Caco-2 (cell line): ENCODE data around the gene C14orf119. TPM values are rescaled to one million over a fixed set of nuclear protein-coding genes. Genes with fewer than 3 reads are reported as not detected.

Source experiments
- BruUV-seq: library from RNA; stranded (reverse); fragments of 400-500 nt; replicated peaks from 2 replicates; lab custom pipeline; 2021; lab: Mats Ljungman, UMichigan
- CTCF ChIA-PET: fragments of 300-600 bp; sonication (Branson Sonifier 250); formaldehyde crosslinking; loops from one replicate; lab custom pipeline; 2022; ENCODE audit warnings: antibody characterized with exemption; lab: Charles Lee
- POLR2A ChIA-PET: fragments of 300-600 bp; sonication (Branson Sonifier 250); formaldehyde crosslinking; loops from one replicate; lab custom pipeline; 2022; ENCODE audit warnings: antibody characterized with exemption; lab: Charles Lee
- DNase-seq, 2 experiments: peaks; one replicate each; pipeline versions ENCODE4 v3.0.0 to v3.0.0-alpha.2; 2020 to 2022
- H3K27me3 ChIP-seq: replicated peaks from 2 replicates; pipeline ENCODE4 v1.6.0; 2011; ENCODE audit warnings: low read length; ENCODE audit not compliant: control insufficient read depth, insufficient read depth
- H3K36me3 ChIP-seq: 2 replicates; pipeline ENCODE4 v1.5.1; 2011; ENCODE audit warnings: low read length; ENCODE audit not compliant: control insufficient read depth, insufficient read depth
- H3K4me1 ChIP-seq: fragments of 250-450 bp; sonication (Bioruptor Pico); 2 replicates; pipeline ENCODE4 v1.5.1; 2020; ENCODE audit warnings: mild to moderate bottlenecking
- H3K4me3 ChIP-seq: 2 replicates; pipeline ENCODE4 v1.5.1; 2011; ENCODE audit warnings: low read depth, mild to moderate bottlenecking, control low read depth, low read length
- H3K9me3 ChIP-seq: fragments of 250-450 bp; sonication (Bioruptor Pico); 2 replicates; pipeline ENCODE4 v1.5.1; 2020; ENCODE audit warnings: mild to moderate bottlenecking, moderate library complexity
- H3K27ac Mint-ChIP-seq: one replicate; pipeline ENCODE4 v1.8.0; 2022; ENCODE audit warnings: mixed read lengths; ENCODE audit not compliant: unreplicated experiment
- H3K27me3 Mint-ChIP-seq: one replicate; pipeline ENCODE4 v1.8.0; 2022; ENCODE audit warnings: mixed read lengths; ENCODE audit not compliant: insufficient read depth, unreplicated experiment
- H3K36me3 Mint-ChIP-seq: one replicate; pipeline ENCODE4 v1.8.0; 2022; ENCODE audit warnings: mild to moderate bottlenecking, mixed read lengths; ENCODE audit not compliant: insufficient read depth, unreplicated experiment
- H3K4me1 Mint-ChIP-seq: one replicate; pipeline ENCODE4 v1.8.0; 2022; ENCODE audit warnings: low read depth, mixed read lengths; ENCODE audit not compliant: unreplicated experiment
- H3K4me3 Mint-ChIP-seq: one replicate; pipeline ENCODE4 v1.8.0; 2022; ENCODE audit warnings: mild to moderate bottlenecking, moderate library complexity, mixed read lengths; ENCODE audit not compliant: unreplicated experiment
- H3K9me3 Mint-ChIP-seq: one replicate; pipeline ENCODE4 v1.8.0; 2022; ENCODE audit warnings: mixed read lengths; ENCODE audit not compliant: unreplicated experiment
- CTCF ChIP-seq, 2 experiments: fragments of 200-600 bp in 1 of 2; IDR thresholded peaks; 1 replicate in 1 of 2; 2 replicates in 1 of 2; pipeline versions ENCODE4 v1.5.1 to v1.8.0; 2011 to 2022; ENCODE audit warnings: antibody characterized with exemption in 1 of 2, control low read depth in 1 of 2, inconsistent platforms in 1 of 2, low read depth in 1 of 2, low read length in 1 of 2, mild to moderate bottlenecking in 1 of 2, moderate library complexity in 1 of 2; ENCODE audit not compliant: insufficient read depth in 1 of 2, severe bottlenecking in 1 of 2, unreplicated experiment in 1 of 2
- intact Hi-C: fragments of 100-400 bp; cut with micrococcal nuclease; formaldehyde crosslinking; loops from one replicate; pipeline ENCODE4 v1.10.0; 2022; ENCODE audit not compliant: unreplicated experiment
- total RNA-seq: library from RNA; stranded (reverse); gene quantifications from 2 replicates; pipeline ENCODE4 v1.2.3, GENCODE V29; 2022

The C14orf119 gene
- total RNA-seq, 1 experiment from 2014 or later: 52.0 TPM

GRCh38 chr14:23143911-23144310, 48.6 kb downstream of the C14orf119 start:
- BruUV-seq: no TSS peak
- Mint-ChIP-seq H3K4me3 (no peak overlapping the region), H3K27ac (no peak overlapping the region), H3K36me3 (peaks cover 5% of the 10 kb centered on the region), H3K27me3 (no peaks in the 10 kb centered on the region), H3K9me3 (no peaks in the 10 kb centered on the region), H3K4me1 (peaks cover 20% of the 10 kb centered on the region)
- Histone ChIP-seq H3K27me3 (no peaks in the 10 kb centered on the region), H3K9me3 (no peaks in the 10 kb centered on the region), H3K4me3 (no peak overlapping the region), H3K36me3 (no peaks in the 10 kb centered on the region), H3K4me1 (peaks cover 29% of the 10 kb centered on the region)
- ChIA-PET CTCF (interaction anchor here (0.7 kb wide), 1 partner anchor 23 kb away, joined by 3 read pairs; no protein-coding TSS in a partner anchor), POLR2A (no interaction called here)
- no peak for DNase-seq
- no peak for TF ChIP-seq CTCF (IDR thresholded peaks at IDR 0.05; ENCODE audit: insufficient read depth in 1 of 2, low read depth in 1 of 2, low read length in 1 of 2, severe bottlenecking in 1 of 2, unreplicated experiment in 1 of 2)
- intact Hi-C loops: no loop called here

- Mint-ChIP-seq H3K36me3 (peaks cover 5% of the 10 kb centered on the region), H3K27ac (peak overlapping the region; percentile 54), H3K4me1 (peaks cover 26% of the 10 kb centered on the region), H3K27me3 (no peaks in the 10 kb centered on the region), H3K4me3 (peak overlapping the region; percentile 1), H3K9me3 (no peaks in the 10 kb centered on the region)
- DNase-seq: peak; percentile 71 to 85
- no peaks in the 10 kb centered on the region for H3K9me3 ChIP-seq
- H3K4me1 ChIP-seq: peaks cover 29% of the 10 kb centered on the region
- no peak for TF ChIP-seq CTCF (IDR thresholded peaks at IDR 0.05; ENCODE audit: insufficient read depth in 1 of 2, low read depth in 1 of 2, low read length in 1 of 2, severe bottlenecking in 1 of 2, unreplicated experiment in 1 of 2)
- intact Hi-C loops: loop anchor here (1.0 to 2.0 kb wide), 2 partner anchors 28 to 37 kb away; partner anchors contain the start of gene SLC7A8
- CTCF ChIA-PET: interaction anchor here (0.9 to 2.4 kb wide), 3 partner anchors 16 to 36 kb away, joined by 3 to 17 read pairs (median 3); no protein-coding TSS in a partner anchor
- H3K27me3 ChIP-seq: no peaks in the 10 kb centered on the region
- no peak overlapping the region for H3K4me3 ChIP-seq
- H3K36me3 ChIP-seq: no peaks in the 10 kb centered on the region
- BruUV-seq: no TSS peak
- POLR2A ChIA-PET: interaction anchor here (0.9 to 1.0 kb wide), 2 partner anchors 27 to 51 kb away, joined by 3 to 5 read pairs; partner anchors contain the start of genes ACIN1 and C14orf119
These were observed 50.6 kb downstream of the C14orf119 start for GRCh38 chr14:23145794-23146350.

GRCh38 chr14:23146351-23146910, 51.1 kb downstream of the C14orf119 start:
- H3K36me3 ChIP-seq: no peaks in the 10 kb centered on the region
- no peak overlapping the region for H3K4me3 ChIP-seq
- BruUV-seq: no TSS peak
- no peaks in the 10 kb centered on the region for H3K27me3 Mint-ChIP-seq
- no peak for TF ChIP-seq CTCF (IDR thresholded peaks at IDR 0.05; ENCODE audit: insufficient read depth in 1 of 2, low read depth in 1 of 2, low read length in 1 of 2, severe bottlenecking in 1 of 2, unreplicated experiment in 1 of 2)
- H3K4me3 Mint-ChIP-seq: peak overlapping the region; percentile 1
- intact Hi-C loops: loop anchor here (1.0 to 2.0 kb wide), 2 partner anchors 28 to 36 kb away; partner anchors contain the start of gene SLC7A8
- H3K4me1 Mint-ChIP-seq: peaks cover 26% of the 10 kb centered on the region
- peak; percentile 52 to 74 for DNase-seq
- ChIA-PET CTCF (interaction anchor here (0.9 to 2.4 kb wide), 3 partner anchors 16 to 35 kb away, joined by 3 to 17 read pairs (median 3); no protein-coding TSS in a partner anchor), POLR2A (interaction anchor here (1.0 kb wide), 1 partner anchor 51 kb away, joined by 5 read pairs; the partner anchor contains the start of genes ACIN1 and C14orf119)
- peaks cover 29% of the 10 kb centered on the region for H3K4me1 ChIP-seq
- H3K9me3 Mint-ChIP-seq: no peaks in the 10 kb centered on the region
- no peaks in the 10 kb centered on the region for H3K27me3 ChIP-seq
- H3K27ac Mint-ChIP-seq: peak overlapping the region; percentile 54
- H3K9me3 ChIP-seq: no peaks in the 10 kb centered on the region
- peaks cover 5% of the 10 kb centered on the region for H3K36me3 Mint-ChIP-seq
